Omental fat pad (tissue), 4 donors: ENCODE results near the gene CTNND2. TPM values are rescaled to one million over a fixed set of nuclear protein-coding genes. Genes with fewer than 3 reads are reported as not detected.

Source experiments
- ATAC-seq: fragments of 150-250 bp; one replicate; pipeline ENCODE4 v1.9.1; 2016; ENCODE audit warnings: mild to moderate bottlenecking, moderate library complexity; ENCODE audit not compliant: low FRiP score
- DNase-seq: peaks from one replicate; pipeline ENCODE4 v3.0.0-alpha.2; 2019; ENCODE audit warnings: low spot score
- CTCF ChIP-seq, 3 donors: fragments of 450-650 bp; IDR thresholded peaks; one replicate each; pipeline ENCODE4 v1.5.1; 2016 to 2017; ENCODE audit warnings: antibody characterized with exemption in 3 of 3, mild to moderate bottlenecking in 3 of 3, moderate library complexity in 2 of 3
- total RNA-seq, 4 donors: library from RNA; depleted of rRNA; stranded (reverse); fragments of >200 nt; gene quantifications; one replicate each; pipeline ENCODE4 v1.1.0, GENCODE V29; 2016

The CTNND2 gene
- total RNA-seq, 4 donors from 2014 or later: 0.16 to 1.3 (median 0.64) TPM

- TF ChIP-seq CTCF (IDR thresholded peaks at IDR 0.05): no peak
- DNase-seq (no peak), ATAC-seq (no peak)
Measured at GRCh38 chr5:11397549-11397948, 506.7 kb downstream of the CTNND2 start.

GRCh38 chr5:11396917-11397316 is 507.3 kb downstream of the CTNND2 start:
- DNase-seq: no peak
- no peak for TF ChIP-seq CTCF (IDR thresholded peaks at IDR 0.05)
- no peak for ATAC-seq

GRCh38 chr5:11394933-11395332 is 509.3 kb downstream of the CTNND2 start:
- no peak for ATAC-seq
- DNase-seq: no peak
- TF ChIP-seq CTCF (IDR thresholded peaks at IDR 0.05): no peak

GRCh38 chr5:11390291-11390767 is 513.9 kb downstream of the CTNND2 start:
- no peak for TF ChIP-seq CTCF (IDR thresholded peaks at IDR 0.05)
- DNase-seq: no peak
- no peak for ATAC-seq

GRCh38 chr5:11387382-11387781 is 516.9 kb downstream of the CTNND2 start:
- DNase-seq: no peak
- TF ChIP-seq CTCF (IDR thresholded peaks at IDR 0.05): no peak
- no peak for ATAC-seq

- no peak for TF ChIP-seq CTCF (IDR thresholded peaks at IDR 0.05)
- ATAC-seq (no peak), DNase-seq (no peak)
Measured at GRCh38 chr5:11386398-11386797, 517.8 kb downstream of the CTNND2 start.

GRCh38 chr5:11385901-11386293 is 518.3 kb downstream of the CTNND2 start:
- DNase-seq (no peak), ATAC-seq (no peak)
- no peak for TF ChIP-seq CTCF (IDR thresholded peaks at IDR 0.05)
